HUES64 (cell line): Measurements from ENCODE around the gene RERG. TPM values are rescaled to one million over a fixed set of nuclear protein-coding genes. Genes with fewer than 3 reads are reported as not detected.

Source experiments
- H3K27ac ChIP-seq: 2 replicates; pipeline ENCODE4 v1.7.0; 2013; ENCODE audit warnings: low read depth, low read length, inconsistent platforms
- H3K27me3 ChIP-seq: 2 replicates; pipeline ENCODE4 v1.6.1; 2013; ENCODE audit warnings: mild to moderate bottlenecking, low read length; ENCODE audit not compliant: insufficient read depth
- H3K36me3 ChIP-seq: 2 replicates; pipeline ENCODE4 v1.6.1; 2013; ENCODE audit warnings: mild to moderate bottlenecking, low read length; ENCODE audit not compliant: insufficient read depth
- H3K4me1 ChIP-seq: 2 replicates; pipeline ENCODE4 v1.6.1; 2013; ENCODE audit warnings: mild to moderate bottlenecking, low read length, moderate library complexity; ENCODE audit not compliant: insufficient read depth
- H3K4me3 ChIP-seq: 2 replicates; pipeline ENCODE4 v1.5.1; 2013; ENCODE audit warnings: mild to moderate bottlenecking, low read length, moderate library complexity
- H3K9ac ChIP-seq: 2 replicates; pipeline ENCODE4 v1.6.1; 2013; ENCODE audit warnings: mild to moderate bottlenecking, low read depth, low read length
- H3K9me3 ChIP-seq: 2 replicates; pipeline ENCODE4 v1.6.1; 2013; ENCODE audit warnings: low read depth, low read length; ENCODE audit not compliant: insufficient read depth
- WGBS: fragments of 150-250, 120-280 bp; methylation state at CpG from one replicate; pipeline ENCODE4 v1.1.7; 2013; ENCODE audit warnings: missing lambda C conversion rate; 5-methylcytosine and 5-hydroxymethylcytosine counted together
- polyA plus RNA-seq, 2 experiments: library from polyadenylated mRNA; stranded (reverse); fragments of 50-300 nt; gene quantifications; one replicate each; pipeline ENCODE4 v1.2.3, GENCODE V29; 2013

Gene RERG
- 0.50 TPM for polyA plus RNA-seq (2013, experiment 1 of 2)
- polyA plus RNA-seq (2013, experiment 2 of 2), result 0.63 TPM

GRCh38 chr12:15220915-15221885, at the start of gene RERG:
Gene RERG, minus strand, starts transcription at chr12:15221417. Its CDS starts 3,928 bp downstream, at chr12:15217489.
- WGBS, result 3% methylated on average over 54 of the region's 55 CpGs
- Histone ChIP-seq H3K36me3 (no peaks in the 10 kb centered on the region), H3K9ac (no peak within 1 kb of the TSS; the same call in 1 of the 2 replicates), H3K9me3 (no peaks in the 10 kb centered on the region), H3K27ac (no peak within 1 kb of the TSS), H3K27me3 (peaks cover 29% of the 10 kb centered on the region), H3K4me1 (peaks cover 10% of the 10 kb centered on the region), H3K4me3 (peak within 1 kb of the TSS; percentile 61)

GRCh38 chr12:15270591-15270990, 49.4 kb upstream of the RERG start:
- no peak overlapping the region for H3K4me3 ChIP-seq
- no peaks in the 10 kb centered on the region for H3K4me1 ChIP-seq
- H3K27me3 ChIP-seq, result no peaks in the 10 kb centered on the region
- H3K9ac ChIP-seq, result no peak overlapping the region
- no peaks in the 10 kb centered on the region for H3K36me3 ChIP-seq
- WGBS, result 90% methylated on average over 4 of the region's 4 CpGs
- no peaks in the 10 kb centered on the region for H3K9me3 ChIP-seq
- no peak overlapping the region for H3K27ac ChIP-seq

- Histone ChIP-seq H3K4me3 (no peak overlapping the region), H3K9me3 (no peaks in the 10 kb centered on the region), H3K36me3 (no peaks in the 10 kb centered on the region), H3K4me1 (no peaks in the 10 kb centered on the region), H3K27me3 (no peaks in the 10 kb centered on the region), H3K9ac (no peak overlapping the region), H3K27ac (no peak overlapping the region)
- 0% methylated on average over 2 of the region's 2 CpGs for WGBS
These were observed 47.8 kb upstream of the RERG start for GRCh38 chr12:15268927-15269552.

GRCh38 chr12:15268309-15268708, 47.1 kb upstream of the RERG start:
- no peaks in the 10 kb centered on the region for H3K27me3 ChIP-seq
- no peak overlapping the region for H3K27ac ChIP-seq
- no peaks in the 10 kb centered on the region for H3K36me3 ChIP-seq
- no peak overlapping the region for H3K9ac ChIP-seq
- 91% methylated on average over 1 of the region's 1 CpG for WGBS
- H3K4me3 ChIP-seq, result no peak overlapping the region
- H3K4me1 ChIP-seq, result no peaks in the 10 kb centered on the region
- H3K9me3 ChIP-seq, result no peaks in the 10 kb centered on the region

- Histone ChIP-seq H3K4me1 (no peaks in the 10 kb centered on the region), H3K36me3 (no peaks in the 10 kb centered on the region), H3K4me3 (no peak overlapping the region), H3K9ac (no peak overlapping the region), H3K27ac (no peak overlapping the region), H3K27me3 (no peaks in the 10 kb centered on the region), H3K9me3 (no peaks in the 10 kb centered on the region)
These were observed 44.7 kb upstream of the RERG start for GRCh38 chr12:15265875-15266274.

GRCh38 chr12:15256761-15257160, 35.5 kb upstream of the RERG start:
- no peaks in the 10 kb centered on the region for H3K27me3 ChIP-seq
- H3K4me3 ChIP-seq, result no peak overlapping the region
- 89% methylated on average over 4 of the region's 4 CpGs for WGBS
- no peaks in the 10 kb centered on the region for H3K36me3 ChIP-seq
- H3K4me1 ChIP-seq, result peaks cover 20% of the 10 kb centered on the region; the same call in 1 of the 2 replicates
- H3K9me3 ChIP-seq, result no peaks in the 10 kb centered on the region
- no peak overlapping the region for H3K27ac ChIP-seq
- no peak overlapping the region for H3K9ac ChIP-seq

- no peak overlapping the region for H3K4me3 ChIP-seq
- peaks cover 20% of the 10 kb centered on the region; the same call in 1 of the 2 replicates for H3K4me1 ChIP-seq
- no peaks in the 10 kb centered on the region for H3K36me3 ChIP-seq
- H3K9me3 ChIP-seq, result no peaks in the 10 kb centered on the region
- 33% methylated on average over 1 of the region's 1 CpG for WGBS
- peak overlapping the region; percentile 51; the same call in 1 of the 2 replicates for H3K27ac ChIP-seq
- H3K27me3 ChIP-seq, result no peaks in the 10 kb centered on the region
- no peak overlapping the region; the same call in 1 of the 2 replicates for H3K9ac ChIP-seq
These were observed 32.8 kb upstream of the RERG start for GRCh38 chr12:15253990-15254389.

GRCh38 chr12:15244926-15245325, 23.7 kb upstream of the RERG start:
- no peaks in the 10 kb centered on the region for H3K4me1 ChIP-seq
- H3K27ac ChIP-seq, result no peak overlapping the region
- H3K27me3 ChIP-seq, result no peaks in the 10 kb centered on the region
- no peaks in the 10 kb centered on the region for H3K36me3 ChIP-seq
- H3K9ac ChIP-seq, result no peak overlapping the region
- no peak overlapping the region for H3K4me3 ChIP-seq
- H3K9me3 ChIP-seq, result no peaks in the 10 kb centered on the region
- WGBS, result 95% methylated on average over 3 of the region's 4 CpGs

GRCh38 chr12:15244341-15244740, 23.1 kb upstream of the RERG start:
- H3K4me3 ChIP-seq, result no peak overlapping the region
- H3K4me1 ChIP-seq, result no peaks in the 10 kb centered on the region
- no peaks in the 10 kb centered on the region for H3K9me3 ChIP-seq
- H3K27ac ChIP-seq, result no peak overlapping the region
- H3K9ac ChIP-seq, result no peak overlapping the region
- WGBS, result 89% methylated on average over 2 of the region's 2 CpGs
- no peaks in the 10 kb centered on the region for H3K27me3 ChIP-seq
- no peaks in the 10 kb centered on the region for H3K36me3 ChIP-seq

- H3K27me3 ChIP-seq, result no peaks in the 10 kb centered on the region
- no peak overlapping the region for H3K9ac ChIP-seq
- H3K9me3 ChIP-seq, result no peaks in the 10 kb centered on the region
- H3K27ac ChIP-seq, result no peak overlapping the region
- 92% methylated on average over 3 of the region's 3 CpGs for WGBS
- H3K36me3 ChIP-seq, result no peaks in the 10 kb centered on the region
- no peaks in the 10 kb centered on the region for H3K4me1 ChIP-seq
- H3K4me3 ChIP-seq, result no peak overlapping the region
These were observed 21.9 kb upstream of the RERG start for GRCh38 chr12:15243102-15243501.

GRCh38 chr12:15240898-15241297, 19.7 kb upstream of the RERG start:
- WGBS, result 91% methylated on average over 4 of the region's 4 CpGs
- Histone ChIP-seq H3K27ac (no peak overlapping the region), H3K4me3 (no peak overlapping the region), H3K4me1 (no peaks in the 10 kb centered on the region), H3K27me3 (no peaks in the 10 kb centered on the region), H3K36me3 (no peaks in the 10 kb centered on the region), H3K9me3 (no peaks in the 10 kb centered on the region), H3K9ac (no peak overlapping the region)
